ENCODE measurements around the gene IHH.

- TF ChIP-seq FOXM1 (IDR thresholded peaks at IDR 0.05; ENCODE audit: low read depth), result no peak
- no peak for TF ChIP-seq FOXM1 (CRISPR knock-in tag; IDR thresholded peaks at IDR 0.05; ENCODE audit: low read depth)
- no peak for TF ChIP-seq ZNF436 (CRISPR knock-in tag; IDR thresholded peaks at IDR 0.05)
- TF ChIP-seq E2F6 (IDR thresholded peaks at IDR 0.05; ENCODE audit: borderline replicate concordance in 1 of 2, extremely low read depth in 1 of 2, insufficient read depth in 1 of 2, insufficient read length in 1 of 2, low read depth in 1 of 2, low read length in 1 of 2, poor library complexity in 1 of 2, severe bottlenecking in 1 of 2), result no peak
- TF ChIP-seq, protein P1, sequence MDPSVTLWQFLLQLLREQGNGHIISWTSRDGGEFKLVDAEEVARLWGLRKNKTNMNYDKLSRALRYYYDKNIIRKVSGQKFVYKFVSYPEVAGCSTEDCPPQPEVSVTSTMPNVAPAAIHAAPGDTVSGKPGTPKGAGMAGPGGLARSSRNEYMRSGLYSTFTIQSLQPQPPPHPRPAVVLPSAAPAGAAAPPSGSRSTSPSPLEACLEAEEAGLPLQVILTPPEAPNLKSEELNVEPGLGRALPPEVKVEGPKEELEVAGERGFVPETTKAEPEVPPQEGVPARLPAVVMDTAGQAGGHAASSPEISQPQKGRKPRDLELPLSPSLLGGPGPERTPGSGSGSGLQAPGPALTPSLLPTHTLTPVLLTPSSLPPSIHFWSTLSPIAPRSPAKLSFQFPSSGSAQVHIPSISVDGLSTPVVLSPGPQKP (CRISPR knock-in tag; IDR thresholded peaks at IDR 0.05), result no peak
- TF ChIP-seq, protein P2, sequence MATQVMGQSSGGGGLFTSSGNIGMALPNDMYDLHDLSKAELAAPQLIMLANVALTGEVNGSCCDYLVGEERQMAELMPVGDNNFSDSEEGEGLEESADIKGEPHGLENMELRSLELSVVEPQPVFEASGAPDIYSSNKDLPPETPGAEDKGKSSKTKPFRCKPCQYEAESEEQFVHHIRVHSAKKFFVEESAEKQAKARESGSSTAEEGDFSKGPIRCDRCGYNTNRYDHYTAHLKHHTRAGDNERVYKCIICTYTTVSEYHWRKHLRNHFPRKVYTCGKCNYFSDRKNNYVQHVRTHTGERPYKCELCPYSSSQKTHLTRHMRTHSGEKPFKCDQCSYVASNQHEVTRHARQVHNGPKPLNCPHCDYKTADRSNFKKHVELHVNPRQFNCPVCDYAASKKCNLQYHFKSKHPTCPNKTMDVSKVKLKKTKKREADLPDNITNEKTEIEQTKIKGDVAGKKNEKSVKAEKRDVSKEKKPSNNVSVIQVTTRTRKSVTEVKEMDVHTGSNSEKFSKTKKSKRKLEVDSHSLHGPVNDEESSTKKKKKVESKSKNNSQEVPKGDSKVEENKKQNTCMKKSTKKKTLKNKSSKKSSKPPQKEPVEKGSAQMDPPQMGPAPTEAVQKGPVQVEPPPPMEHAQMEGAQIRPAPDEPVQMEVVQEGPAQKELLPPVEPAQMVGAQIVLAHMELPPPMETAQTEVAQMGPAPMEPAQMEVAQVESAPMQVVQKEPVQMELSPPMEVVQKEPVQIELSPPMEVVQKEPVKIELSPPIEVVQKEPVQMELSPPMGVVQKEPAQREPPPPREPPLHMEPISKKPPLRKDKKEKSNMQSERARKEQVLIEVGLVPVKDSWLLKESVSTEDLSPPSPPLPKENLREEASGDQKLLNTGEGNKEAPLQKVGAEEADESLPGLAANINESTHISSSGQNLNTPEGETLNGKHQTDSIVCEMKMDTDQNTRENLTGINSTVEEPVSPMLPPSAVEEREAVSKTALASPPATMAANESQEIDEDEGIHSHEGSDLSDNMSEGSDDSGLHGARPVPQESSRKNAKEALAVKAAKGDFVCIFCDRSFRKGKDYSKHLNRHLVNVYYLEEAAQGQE (IDR thresholded peaks at IDR 0.05; ENCODE audit: borderline replicate concordance), result no peak
- TF ChIP-seq, protein P2 (CRISPR knock-in tag; IDR thresholded peaks at IDR 0.05; ENCODE audit: low read depth), result no peak
- TF ChIP-seq, protein P3, sequence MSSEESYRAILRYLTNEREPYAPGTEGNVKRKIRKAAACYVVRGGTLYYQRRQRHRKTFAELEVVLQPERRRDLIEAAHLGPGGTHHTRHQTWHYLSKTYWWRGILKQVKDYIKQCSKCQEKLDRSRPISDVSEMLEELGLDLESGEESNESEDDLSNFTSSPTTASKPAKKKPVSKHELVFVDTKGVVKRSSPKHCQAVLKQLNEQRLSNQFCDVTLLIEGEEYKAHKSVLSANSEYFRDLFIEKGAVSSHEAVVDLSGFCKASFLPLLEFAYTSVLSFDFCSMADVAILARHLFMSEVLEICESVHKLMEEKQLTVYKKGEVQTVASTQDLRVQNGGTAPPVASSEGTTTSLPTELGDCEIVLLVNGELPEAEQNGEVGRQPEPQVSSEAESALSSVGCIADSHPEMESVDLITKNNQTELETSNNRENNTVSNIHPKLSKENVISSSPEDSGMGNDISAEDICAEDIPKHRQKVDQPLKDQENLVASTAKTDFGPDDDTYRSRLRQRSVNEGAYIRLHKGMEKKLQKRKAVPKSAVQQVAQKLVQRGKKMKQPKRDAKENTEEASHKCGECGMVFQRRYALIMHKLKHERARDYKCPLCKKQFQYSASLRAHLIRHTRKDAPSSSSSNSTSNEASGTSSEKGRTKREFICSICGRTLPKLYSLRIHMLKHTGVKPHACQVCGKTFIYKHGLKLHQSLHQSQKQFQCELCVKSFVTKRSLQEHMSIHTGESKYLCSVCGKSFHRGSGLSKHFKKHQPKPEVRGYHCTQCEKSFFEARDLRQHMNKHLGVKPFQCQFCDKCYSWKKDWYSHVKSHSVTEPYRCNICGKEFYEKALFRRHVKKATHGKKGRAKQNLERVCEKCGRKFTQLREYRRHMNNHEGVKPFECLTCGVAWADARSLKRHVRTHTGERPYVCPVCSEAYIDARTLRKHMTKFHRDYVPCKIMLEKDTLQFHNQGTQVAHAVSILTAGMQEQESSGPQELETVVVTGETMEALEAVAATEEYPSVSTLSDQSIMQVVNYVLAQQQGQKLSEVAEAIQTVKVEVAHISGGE (CRISPR knock-in tag; IDR thresholded peaks at IDR 0.05), result no peak
- TF ChIP-seq, protein P4, sequence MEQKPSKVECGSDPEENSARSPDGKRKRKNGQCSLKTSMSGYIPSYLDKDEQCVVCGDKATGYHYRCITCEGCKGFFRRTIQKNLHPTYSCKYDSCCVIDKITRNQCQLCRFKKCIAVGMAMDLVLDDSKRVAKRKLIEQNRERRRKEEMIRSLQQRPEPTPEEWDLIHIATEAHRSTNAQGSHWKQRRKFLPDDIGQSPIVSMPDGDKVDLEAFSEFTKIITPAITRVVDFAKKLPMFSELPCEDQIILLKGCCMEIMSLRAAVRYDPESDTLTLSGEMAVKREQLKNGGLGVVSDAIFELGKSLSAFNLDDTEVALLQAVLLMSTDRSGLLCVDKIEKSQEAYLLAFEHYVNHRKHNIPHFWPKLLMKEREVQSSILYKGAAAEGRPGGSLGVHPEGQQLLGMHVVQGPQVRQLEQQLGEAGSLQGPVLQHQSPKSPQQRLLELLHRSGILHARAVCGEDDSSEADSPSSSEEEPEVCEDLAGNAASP (IDR thresholded peaks at IDR 0.05), result no peak
- no peak for TF ChIP-seq FOXA1 (IDR thresholded peaks at IDR 0.05; ENCODE audit: borderline replicate concordance)
- TF ChIP-seq ARNT (IDR thresholded peaks at IDR 0.05), result no peak
- TF ChIP-seq, protein P5, sequence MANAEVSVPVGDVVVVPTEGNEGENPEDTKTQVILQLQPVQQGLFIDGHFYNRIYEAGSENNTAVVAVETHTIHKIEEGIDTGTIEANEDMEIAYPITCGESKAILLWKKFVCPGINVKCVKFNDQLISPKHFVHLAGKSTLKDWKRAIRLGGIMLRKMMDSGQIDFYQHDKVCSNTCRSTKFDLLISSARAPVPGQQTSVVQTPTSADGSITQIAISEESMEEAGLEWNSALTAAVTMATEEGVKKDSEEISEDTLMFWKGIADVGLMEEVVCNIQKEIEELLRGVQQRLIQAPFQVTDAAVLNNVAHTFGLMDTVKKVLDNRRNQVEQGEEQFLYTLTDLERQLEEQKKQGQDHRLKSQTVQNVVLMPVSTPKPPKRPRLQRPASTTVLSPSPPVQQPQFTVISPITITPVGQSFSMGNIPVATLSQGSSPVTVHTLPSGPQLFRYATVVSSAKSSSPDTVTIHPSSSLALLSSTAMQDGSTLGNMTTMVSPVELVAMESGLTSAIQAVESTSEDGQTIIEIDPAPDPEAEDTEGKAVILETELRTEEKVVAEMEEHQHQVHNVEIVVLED (CRISPR knock-in tag; IDR thresholded peaks at IDR 0.05), result no peak
- TF ChIP-seq YY1 (IDR thresholded peaks at IDR 0.05; ENCODE audit: borderline replicate concordance in 1 of 3, control insufficient read depth in 1 of 3, extremely low read depth in 1 of 3, insufficient read depth in 3 of 3, insufficient read length in 1 of 3, insufficient replicate concordance in 2 of 3, low read depth in 1 of 3, low read length in 2 of 3), result no peak
- no peak for TF ChIP-seq ZNF253 (CRISPR knock-in tag; conservative IDR thresholded peaks at IDR 0.05)
- no peak for TF ChIP-seq ZNF512 (tag; IDR thresholded peaks at IDR 0.05)
These were observed 34.8 kb upstream of the IHH start for GRCh38 chr2:219095406-219095935.
